Psoas muscle (tissue), 8 donors: ENCODE measurements around the gene KAT7. TPM values are rescaled to one million over a fixed set of nuclear protein-coding genes. Genes with fewer than 3 reads are reported as not detected.

Source experiments
- ATAC-seq, 4 donors: fragments of 200-7000 bp; cut with Tn5 transposase; one replicate each; pipeline ENCODE4 v1.9.1; 2020; ENCODE audit warnings: moderate library complexity in 3 of 4, mild to moderate bottlenecking in 2 of 4
- DNase-seq, 2 donors: peaks; one replicate each; pipeline ENCODE4 v3.0.0-alpha.2; 2020
- H3K27ac ChIP-seq: fragments of 200-600 bp; one replicate; pipeline ENCODE4 v1.8.0; 2022
- H3K27me3 ChIP-seq, 3 donors: fragments of 200-600 bp in 1 of 3; one replicate each; pipeline versions ENCODE4 v1.6.1 to v1.8.0; 2013 to 2022; ENCODE audit warnings: low read length in 2 of 3, mild to moderate bottlenecking in 2 of 3, moderate library complexity in 1 of 3; ENCODE audit not compliant: insufficient read depth in 3 of 3
- H3K36me3 ChIP-seq, 2 donors: fragments of 200-600 bp in 1 of 2; one replicate each; pipeline versions ENCODE4 v1.6.1 to v1.8.0; 2013 to 2022; ENCODE audit warnings: low read depth in 1 of 2, mild to moderate bottlenecking in 1 of 2, moderate library complexity in 1 of 2; ENCODE audit not compliant: insufficient read depth in 1 of 2
- H3K4me1 ChIP-seq: fragments of 200-600 bp; one replicate; pipeline ENCODE4 v1.8.0; 2022
- H3K4me3 ChIP-seq: fragments of 200-600 bp; one replicate; pipeline ENCODE4 v1.8.0; 2022; ENCODE audit warnings: mild to moderate bottlenecking
- H3K9me3 ChIP-seq: fragments of 200-600 bp; one replicate; pipeline ENCODE4 v1.8.0; 2022
- WGBS, 3 donors: extraction: QIAGEN DNeasy Blood & Tissue Kit; methylation state at CpG; one replicate each; pipeline versions ENCODE4 v1.1.6 to v1.1.7; 2013; 5-methylcytosine and 5-hydroxymethylcytosine counted together
- intact Hi-C, 2 donors: fragments of 100-400 bp; cut with DNase I; formaldehyde crosslinking; loops; one replicate each; pipeline versions ENCODE4 v1.11.0 to v1.14.2; 2022
- polyA plus RNA-seq, 3 donors: library from polyadenylated mRNA; stranded (reverse); fragments of 200-250 nt; gene quantifications; one replicate each; pipeline ENCODE4 v1.2.3, GENCODE V29; 2013
- total RNA-seq, 4 donors: library from RNA; stranded (reverse); fragmentation: NEBNext Ultra II Directional in 2 of 4; extraction: Animal tissue kit (Norgen Biotek cat#: 25700) in 2 of 4; gene quantifications; one replicate each; pipeline versions ENCODE4 v1.2.1 to v1.2.4, GENCODE V29; 2021 to 2023
- TF ChIP-seq, protein P1 (sequence below): fragments of 200-600 bp; IDR thresholded peaks from one replicate; pipeline ENCODE4 v1.8.0; 2022; ENCODE audit warnings: antibody characterized with exemption
- donor health status: healthy with polysubstance abuse.
- donor health status: DM: no; HTN: no; CAD: no; lungs with moderate emphysema.
- donor health status: Bipolar disorder and iron deficiency.
- donor health status: healthy.
- donor health status: DM: yes; HTN: yes; CAD: no.
- donor health status: DM: no; HTN: no; CAD: no.
- donor health status: DM: no; HTN: no; CAD: no.
- donor health status: DM: yes; HTN: yes; CAD: no.

KAT7 gene
- total and polyA plus RNA-seq, 7 donors, result 15.4 to 60.7 (median 34.1) TPM

DNA sequence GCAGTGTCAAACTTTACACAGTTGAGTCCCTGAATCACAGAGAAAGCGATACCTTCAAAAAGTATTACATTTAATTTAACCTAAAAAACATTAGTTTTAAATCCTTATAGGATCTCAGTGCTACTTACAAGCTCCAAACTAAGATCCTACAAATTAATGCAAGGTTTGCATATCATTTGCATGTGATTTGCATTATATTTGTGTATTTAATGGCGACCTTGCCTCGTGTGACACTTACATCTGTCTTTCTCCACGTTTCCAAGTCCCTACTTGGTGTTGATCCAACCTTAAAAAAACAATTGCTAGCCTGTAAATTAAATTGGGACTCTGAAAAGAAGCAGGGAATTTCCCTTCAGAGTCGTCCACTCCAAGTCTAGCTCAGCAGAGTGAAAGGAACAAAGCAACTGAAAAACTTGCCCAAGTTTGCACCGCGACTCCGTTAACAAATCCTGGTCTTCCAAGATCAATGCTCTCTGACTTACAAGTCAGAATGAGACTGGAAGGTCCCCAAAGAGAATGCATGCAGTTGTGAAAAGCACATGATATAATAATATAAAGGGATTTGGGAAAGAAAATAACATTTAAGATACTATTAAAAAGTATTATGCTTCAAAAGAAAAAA, 23.8 kb upstream of the KAT7 start:
- H3K4me1 ChIP-seq, result peaks cover 5% of the 10 kb centered on the region
- H3K27me3 ChIP-seq, result no peaks in the 10 kb centered on the region
- intact Hi-C loops, result no loop called here
- ATAC-seq, result no peak
- no peak overlapping the region for H3K27ac ChIP-seq
- 8 to 13% (median 12%) methylated on average over 8 of the region's 8 CpGs for WGBS, 3 donors
- no peaks in the 10 kb centered on the region for H3K36me3 ChIP-seq
- peak overlapping the region; percentile 73 for H3K4me3 ChIP-seq
- no peaks in the 10 kb centered on the region for H3K9me3 ChIP-seq
- TF ChIP-seq, protein P1, sequence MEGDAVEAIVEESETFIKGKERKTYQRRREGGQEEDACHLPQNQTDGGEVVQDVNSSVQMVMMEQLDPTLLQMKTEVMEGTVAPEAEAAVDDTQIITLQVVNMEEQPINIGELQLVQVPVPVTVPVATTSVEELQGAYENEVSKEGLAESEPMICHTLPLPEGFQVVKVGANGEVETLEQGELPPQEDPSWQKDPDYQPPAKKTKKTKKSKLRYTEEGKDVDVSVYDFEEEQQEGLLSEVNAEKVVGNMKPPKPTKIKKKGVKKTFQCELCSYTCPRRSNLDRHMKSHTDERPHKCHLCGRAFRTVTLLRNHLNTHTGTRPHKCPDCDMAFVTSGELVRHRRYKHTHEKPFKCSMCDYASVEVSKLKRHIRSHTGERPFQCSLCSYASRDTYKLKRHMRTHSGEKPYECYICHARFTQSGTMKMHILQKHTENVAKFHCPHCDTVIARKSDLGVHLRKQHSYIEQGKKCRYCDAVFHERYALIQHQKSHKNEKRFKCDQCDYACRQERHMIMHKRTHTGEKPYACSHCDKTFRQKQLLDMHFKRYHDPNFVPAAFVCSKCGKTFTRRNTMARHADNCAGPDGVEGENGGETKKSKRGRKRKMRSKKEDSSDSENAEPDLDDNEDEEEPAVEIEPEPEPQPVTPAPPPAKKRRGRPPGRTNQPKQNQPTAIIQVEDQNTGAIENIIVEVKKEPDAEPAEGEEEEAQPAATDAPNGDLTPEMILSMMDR, result no peak
- no peak for DNase-seq

DNA sequence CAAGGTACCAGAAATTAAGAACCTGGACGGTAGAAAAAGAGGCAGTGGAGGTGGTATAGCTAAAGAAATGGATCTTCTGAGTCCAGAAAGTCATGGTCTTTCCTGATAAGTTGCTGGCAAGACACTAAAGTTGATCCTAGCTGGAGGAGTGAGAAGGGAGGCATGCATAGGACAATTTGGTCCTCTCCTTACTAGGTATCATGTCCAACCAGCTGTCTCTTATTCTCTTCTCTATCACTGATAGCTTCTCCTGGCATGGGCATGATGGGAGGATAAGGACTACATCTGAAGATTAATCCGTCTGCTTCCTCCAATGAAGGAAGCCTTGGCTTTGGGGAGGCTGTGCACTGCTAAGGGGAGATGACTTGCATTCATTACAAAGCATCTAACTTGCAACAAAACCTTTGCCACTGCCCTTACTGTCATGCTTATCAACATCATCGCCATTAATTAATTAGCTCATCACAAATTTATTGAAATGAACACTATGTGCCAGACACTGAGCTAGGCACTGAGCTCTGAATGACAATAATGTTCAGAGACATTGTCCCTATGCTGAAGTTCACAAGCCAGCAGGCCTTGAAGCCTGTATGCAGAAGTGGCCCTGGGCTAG, 21.5 kb upstream of the KAT7 start:
- H3K4me3 ChIP-seq, result no peak overlapping the region
- no peaks in the 10 kb centered on the region for H3K27me3 ChIP-seq
- H3K36me3 ChIP-seq, result no peaks in the 10 kb centered on the region
- ATAC-seq, result no peak
- DNase-seq, result no peak
- TF ChIP-seq, protein P1, result no peak
- H3K9me3 ChIP-seq, result no peaks in the 10 kb centered on the region
- H3K4me1 ChIP-seq, result peaks cover 5% of the 10 kb centered on the region
- 73 to 78% (median 76%) methylated on average over 3 of the region's 3 CpGs for WGBS, 3 donors
- intact Hi-C loops, result no loop called here
- no peak overlapping the region for H3K27ac ChIP-seq

DNA sequence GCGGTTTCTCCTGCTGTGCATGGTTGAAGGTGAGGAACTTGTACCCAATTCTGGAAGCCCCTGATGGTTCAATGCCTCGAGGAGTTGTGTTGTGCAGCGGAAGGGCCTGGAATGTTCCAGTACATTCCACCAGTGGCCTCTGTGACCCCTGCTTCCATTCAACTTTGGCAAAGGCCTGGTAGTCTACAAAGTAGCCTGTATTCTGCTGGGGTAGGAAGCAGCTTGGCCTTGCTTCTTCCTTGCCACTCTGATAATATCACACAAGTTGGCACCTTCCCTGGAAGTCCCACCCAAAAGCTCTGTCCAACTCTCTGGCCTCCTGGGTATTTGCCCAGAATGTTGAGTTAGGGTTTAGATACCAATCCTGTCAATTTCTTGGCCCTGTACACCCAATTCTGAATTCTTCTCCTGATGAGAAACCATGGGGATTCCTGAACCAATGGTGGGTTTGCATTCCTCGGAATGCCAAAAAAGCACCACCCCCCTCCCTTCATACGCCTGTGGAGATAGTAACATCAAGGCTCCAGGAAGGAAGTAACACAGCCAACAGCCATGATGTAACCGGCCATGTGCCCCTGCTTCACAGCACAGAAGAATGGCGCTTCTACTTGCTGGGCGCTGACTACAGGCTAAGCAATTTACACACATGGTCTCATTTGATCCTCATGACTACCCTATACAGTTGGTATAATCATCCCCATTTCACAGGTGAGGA, 12.8 kb upstream of the KAT7 start:
- no peaks in the 10 kb centered on the region for H3K36me3 ChIP-seq
- H3K27ac ChIP-seq, result no peak overlapping the region
- WGBS, 3 donors, result 74 to 75% (median 75%) methylated on average over 8 of the region's 8 CpGs
- H3K4me3 ChIP-seq, result no peak overlapping the region
- ATAC-seq, result no peak
- intact Hi-C loops, result loop anchor here (5.0 to 10.0 kb wide), 3 partner anchors 63 to 211 kb away; partner anchors contain the start of gene SLC35B1 (in 1 of the 2)
- TF ChIP-seq, protein P1, result no peak
- no peak for DNase-seq
- H3K27me3 ChIP-seq, result no peaks in the 10 kb centered on the region
- no peaks in the 10 kb centered on the region for H3K9me3 ChIP-seq
- H3K4me1 ChIP-seq, result peaks cover 4% of the 10 kb centered on the region

DNA sequence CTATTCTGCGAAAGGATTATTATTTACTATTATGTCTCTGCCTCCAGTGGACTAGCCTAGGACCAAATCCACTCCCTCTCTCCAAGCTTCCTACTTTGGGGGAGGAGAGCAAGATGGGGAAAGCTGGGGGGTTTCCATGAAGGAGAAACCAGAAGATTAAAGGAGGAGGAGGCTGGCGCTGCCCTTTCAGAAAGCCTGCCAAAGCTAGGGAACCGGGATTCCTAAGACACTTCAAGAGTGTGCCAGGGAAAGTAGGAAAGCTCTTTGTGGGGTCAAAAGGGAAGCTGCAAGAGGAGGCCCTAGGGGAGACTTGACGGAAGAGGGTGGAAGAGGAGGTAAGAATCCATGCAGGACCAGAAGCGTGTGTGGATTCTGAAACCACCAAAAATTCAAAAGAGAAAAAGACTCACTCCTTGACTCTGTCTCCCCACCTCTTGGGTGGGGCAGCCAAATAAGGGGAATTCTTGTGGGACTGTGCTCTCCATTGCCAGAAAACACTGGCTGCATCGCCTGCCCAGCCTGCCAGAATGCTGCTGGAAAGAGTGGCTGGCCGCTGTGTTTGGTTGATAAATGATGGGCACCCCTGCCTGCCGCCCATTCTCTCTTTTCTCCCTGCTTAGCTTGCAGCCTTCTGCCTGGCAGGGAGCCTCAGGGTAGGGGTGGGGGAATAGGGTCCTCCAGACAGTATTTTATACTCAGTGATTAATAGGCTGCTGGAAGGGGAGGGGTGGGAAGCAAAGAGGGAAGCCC, 11.8 kb upstream of the KAT7 start:
- H3K27ac ChIP-seq, result no peak overlapping the region
- DNase-seq, result no peak
- H3K9me3 ChIP-seq, result no peaks in the 10 kb centered on the region
- H3K36me3 ChIP-seq, result no peaks in the 10 kb centered on the region
- ATAC-seq, result no peak
- no peaks in the 10 kb centered on the region for H3K27me3 ChIP-seq
- TF ChIP-seq, protein P1, result no peak
- H3K4me3 ChIP-seq, result no peak overlapping the region
- intact Hi-C loops, result loop anchor here (5.0 to 10.0 kb wide), 3 partner anchors 64 to 212 kb away; partner anchors contain the start of gene SLC35B1 (in 1 of the 2)
- peaks cover 4% of the 10 kb centered on the region for H3K4me1 ChIP-seq
- 34 to 47% (median 46%) methylated on average over 8 of the region's 8 CpGs for WGBS, 3 donors
